Esophagus squamous epithelium (tissue), 5 donors: Measurements from ENCODE around the gene SREBF2. TPM values are rescaled to one million over a fixed set of nuclear protein-coding genes. Genes with fewer than 3 reads are reported as not detected.

Experiments
- DNase-seq: peaks from one replicate; lab custom pipeline; 2025; lab: John Stamatoyannopoulos, UW
- H3K27ac ChIP-seq, 4 donors: fragments of 200-600 bp; sonication (generic); one replicate each; pipeline ENCODE4 v1.5.1; 2016 to 2019; ENCODE audit warnings: mild to moderate bottlenecking in 1 of 4
- H3K27me3 ChIP-seq, 4 donors: fragments of 200-600 bp; sonication (generic); 1 replicate in 3 of 4; 2 replicates in 1 of 4; pipeline versions ENCODE4 v1.5.1 to v1.6.0; 2017 to 2021; ENCODE audit warnings: antibody characterized with exemption in 1 of 4
- H3K36me3 ChIP-seq, 3 donors: fragments of 200-600 bp; sonication (generic); one replicate each; pipeline ENCODE4 v1.5.1; 2016 to 2019
- H3K4me1 ChIP-seq, 3 donors: fragments of 200-600 bp; sonication (generic); one replicate each; pipeline ENCODE4 v1.5.1; 2017 to 2019
- H3K4me3 ChIP-seq, 4 donors: fragments of 200-600 bp; sonication (generic); 1 replicate in 3 of 4; 2 replicates in 1 of 4; pipeline ENCODE4 v1.5.1; 2016 to 2019; ENCODE audit warnings: mild to moderate bottlenecking in 2 of 4, moderate library complexity in 1 of 4
- H3K9me3 ChIP-seq, 3 donors: fragments of 200-600 bp; sonication (generic); one replicate each; pipeline ENCODE4 v1.5.1; 2016 to 2019
- POLR2A ChIP-seq, 4 donors: fragments of 450-650 bp; IDR thresholded peaks; one replicate each; pipeline ENCODE4 v1.6.1; 2017; ENCODE audit warnings: antibody characterized with exemption in 4 of 4, mild to moderate bottlenecking in 4 of 4, moderate library complexity in 3 of 4
- whole genome bisulfite sequencing, 2 donors: methylation state at CpG; one replicate each; pipeline ENCODE4 v1.1.5; 2018; 5-methylcytosine and 5-hydroxymethylcytosine counted together
- intact Hi-C: fragments of 100-400 bp; cut with DNase I; formaldehyde crosslinking; loops from one replicate; pipeline ENCODE4 v1.15.0; 2022
- total RNA-seq, 4 donors: library from RNA; depleted of rRNA; stranded (reverse); fragments of >200 nt; gene quantifications; one replicate each; pipeline ENCODE4 v1.1.0, GENCODE V29; 2016
- TF ChIP-seq, protein P1 (sequence below), 6 experiments: fragments of 450-650 bp in 4 of 6; fragments of 200-600 bp in 2 of 6; sonication (generic) in 2 of 6; IDR thresholded peaks; one replicate each; pipeline ENCODE4 v1.5.1; 2016 to 2019; ENCODE audit warnings: antibody characterized with exemption in 6 of 6, mild to moderate bottlenecking in 4 of 6, moderate library complexity in 4 of 6
- donor health status: DM: yes; HTN: yes; CAD: no.

Gene SREBF2
- total RNA-seq, result 100 to 1,000 TPM in 2 of 4 donors, 10 to 100 TPM in 2; 72.8 to 138 (median 98.6) TPM

GRCh38 chr22:41832553-41833368, at the start of gene SREBF2:
Gene SREBF2 (plus strand): TSS chr22:41833105. CDS start chr22:41833271, 166 bp downstream.
- Histone ChIP-seq H3K9me3 (no peaks in the 10 kb centered on the region), H3K4me3 (peak within 1 kb of the TSS; percentile 78 to 96 (median 86)), H3K27me3 (no peaks in the 10 kb centered on the region), H3K36me3 (peaks cover 0 to 22% (median 0%) of the 10 kb centered on the region in 3 donors), H3K4me1 (peaks cover 4 to 70% (median 22%) of the 10 kb centered on the region in 3 donors), H3K27ac (peak within 1 kb of the TSS; percentile 98 to 99 (median 99))
- intact Hi-C loops, result no loop called here
- peak in 3 of 4 donors; percentile 63 to 94 (median 88) for TF ChIP-seq POLR2A (IDR thresholded peaks at IDR 0.05)
- TF ChIP-seq, protein P1, sequence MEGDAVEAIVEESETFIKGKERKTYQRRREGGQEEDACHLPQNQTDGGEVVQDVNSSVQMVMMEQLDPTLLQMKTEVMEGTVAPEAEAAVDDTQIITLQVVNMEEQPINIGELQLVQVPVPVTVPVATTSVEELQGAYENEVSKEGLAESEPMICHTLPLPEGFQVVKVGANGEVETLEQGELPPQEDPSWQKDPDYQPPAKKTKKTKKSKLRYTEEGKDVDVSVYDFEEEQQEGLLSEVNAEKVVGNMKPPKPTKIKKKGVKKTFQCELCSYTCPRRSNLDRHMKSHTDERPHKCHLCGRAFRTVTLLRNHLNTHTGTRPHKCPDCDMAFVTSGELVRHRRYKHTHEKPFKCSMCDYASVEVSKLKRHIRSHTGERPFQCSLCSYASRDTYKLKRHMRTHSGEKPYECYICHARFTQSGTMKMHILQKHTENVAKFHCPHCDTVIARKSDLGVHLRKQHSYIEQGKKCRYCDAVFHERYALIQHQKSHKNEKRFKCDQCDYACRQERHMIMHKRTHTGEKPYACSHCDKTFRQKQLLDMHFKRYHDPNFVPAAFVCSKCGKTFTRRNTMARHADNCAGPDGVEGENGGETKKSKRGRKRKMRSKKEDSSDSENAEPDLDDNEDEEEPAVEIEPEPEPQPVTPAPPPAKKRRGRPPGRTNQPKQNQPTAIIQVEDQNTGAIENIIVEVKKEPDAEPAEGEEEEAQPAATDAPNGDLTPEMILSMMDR (IDR thresholded peaks at IDR 0.05), result peak in 2 of 6 experiments; percentile 12 to 23
- 0% methylated on average over 4 of the region's 75 CpGs; no CpG with 5 or more reads in 1 of the 2 donors for WGBS, 2 donors
- DNase-seq, result peak; percentile 99

- DNase-seq, result no peak
- Histone ChIP-seq H3K27ac (no peak overlapping the region), H3K4me1 (no peaks in the 10 kb centered on the region), H3K27me3 (no peaks in the 10 kb centered on the region), H3K36me3 (no peaks in the 10 kb centered on the region), H3K4me3 (no peak overlapping the region), H3K9me3 (no peaks in the 10 kb centered on the region)
- no peak for TF ChIP-seq POLR2A (IDR thresholded peaks at IDR 0.05)
- TF ChIP-seq, protein P1 (IDR thresholded peaks at IDR 0.05), result no peak
- intact Hi-C loops, result no loop called here
- 75 to 78% methylated on average over 2 of the region's 2 CpGs for WGBS, 2 donors
Observed at GRCh38 chr22:41787331-41787730, 45.6 kb upstream of the SREBF2 start.

- no peaks in the 10 kb centered on the region for H3K9me3 ChIP-seq
- H3K4me1 ChIP-seq, result peaks cover 0 to 2% (median 0%) of the 10 kb centered on the region in 3 donors
- intact Hi-C loops, result no loop called here
- H3K36me3 ChIP-seq, result no peaks in the 10 kb centered on the region
- H3K4me3 ChIP-seq, result no peak overlapping the region
- DNase-seq, result no peak
- WGBS, 2 donors, result 91 to 100% methylated on average over 3 of the region's 3 CpGs
- TF ChIP-seq, protein P1 (IDR thresholded peaks at IDR 0.05), result no peak
- TF ChIP-seq POLR2A (IDR thresholded peaks at IDR 0.05), result no peak
- H3K27ac ChIP-seq, result no peak overlapping the region
- H3K27me3 ChIP-seq, result no peaks in the 10 kb centered on the region
Observed at GRCh38 chr22:41793871-41794270, 39.0 kb upstream of the SREBF2 start.

- Histone ChIP-seq H3K4me3 (no peak overlapping the region), H3K9me3 (no peaks in the 10 kb centered on the region), H3K4me1 (peaks cover 13 to 33% (median 18%) of the 10 kb centered on the region in 3 donors), H3K27me3 (no peaks in the 10 kb centered on the region), H3K36me3 (no peaks in the 10 kb centered on the region), H3K27ac (no peak overlapping the region)
- DNase-seq, result no peak
- 77 to 91% methylated on average over 1 to 2 of the region's 2 CpGs for WGBS, 2 donors
- TF ChIP-seq POLR2A (IDR thresholded peaks at IDR 0.05), result no peak
- TF ChIP-seq, protein P1 (IDR thresholded peaks at IDR 0.05), result no peak
- intact Hi-C loops, result no loop called here
Observed at GRCh38 chr22:41798736-41799135, 34.2 kb upstream of the SREBF2 start.
